ENCODE results near the gene ZSCAN31. TPM values are rescaled to one million over a fixed set of nuclear protein-coding genes. Genes with fewer than 3 reads are reported as not detected.
"Not testable (repeated sequence)": the region's sequence is repeated elsewhere in the genome, so short reads cannot be mapped to it uniquely, and the experiment has no call there.

The ZSCAN31 gene
- 10.6 and 19.7 TPM in 2 replicates for total RNA-seq

- DNase-seq (ENCODE audit: low read depth, low spot score) = peak; percentile 98
Observed at GRCh38 chr6:28335564-28336283, at the start of gene ZSCAN31. Gene ZSCAN31, minus strand, starts transcription at chr6:28336148. Its CDS starts 6,465 bp downstream, at chr6:28329683.

- DNase-seq (ENCODE audit: low read depth, low spot score) = no peak
Observed at GRCh38 chr6:28384143-28384533, 48.2 kb upstream of the ZSCAN31 start.

- DNase-seq (ENCODE audit: low read depth, low spot score) = peak; percentile 75
Observed at GRCh38 chr6:28383235-28384142, 47.5 kb upstream of the ZSCAN31 start.

GRCh38 chr6:28380381-28380780, 44.4 kb upstream of the ZSCAN31 start:
- no peak for DNase-seq (ENCODE audit: low read depth, low spot score)

DNA sequence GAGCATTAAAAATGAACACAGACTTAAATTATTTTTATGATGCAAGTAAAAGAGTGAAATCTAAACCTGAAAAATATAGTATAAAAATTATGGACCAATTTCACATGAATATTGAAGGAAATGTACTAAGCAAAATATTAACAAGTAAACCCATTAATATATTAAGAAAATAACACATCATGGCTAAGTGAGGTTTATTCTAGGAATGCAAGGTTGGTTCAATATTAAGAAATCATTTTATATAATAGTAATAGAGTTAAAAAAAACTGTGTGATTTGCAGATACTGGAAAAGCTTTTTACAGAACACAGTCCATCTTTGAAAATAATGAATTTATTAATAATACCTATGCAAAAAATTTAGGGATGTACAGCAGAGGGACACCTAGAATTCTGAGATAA, 42.7 kb upstream of the ZSCAN31 start:
- no peak for DNase-seq (ENCODE audit: low read depth, low spot score)

DNA sequence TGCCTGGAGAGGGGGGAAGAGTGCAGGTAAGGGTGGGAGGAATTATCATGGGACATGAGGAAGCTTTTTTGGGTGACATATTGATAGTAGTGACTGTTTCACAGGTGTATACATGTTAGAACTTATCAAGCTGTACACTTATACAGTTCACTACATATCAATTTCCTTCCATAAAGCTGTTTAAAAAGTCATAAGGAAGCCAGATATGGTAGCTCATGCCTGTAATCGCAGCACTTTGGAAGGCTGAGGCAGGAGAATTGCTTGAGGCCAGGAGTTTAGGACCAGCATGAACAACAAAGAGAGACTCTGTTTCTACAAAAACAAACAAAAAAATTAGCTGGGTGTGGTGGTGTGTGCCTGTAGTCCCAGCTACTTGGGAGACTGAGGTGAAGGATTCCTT, 41.9 kb upstream of the ZSCAN31 start:
- no peak for DNase-seq (ENCODE audit: low read depth, low spot score)

DNA sequence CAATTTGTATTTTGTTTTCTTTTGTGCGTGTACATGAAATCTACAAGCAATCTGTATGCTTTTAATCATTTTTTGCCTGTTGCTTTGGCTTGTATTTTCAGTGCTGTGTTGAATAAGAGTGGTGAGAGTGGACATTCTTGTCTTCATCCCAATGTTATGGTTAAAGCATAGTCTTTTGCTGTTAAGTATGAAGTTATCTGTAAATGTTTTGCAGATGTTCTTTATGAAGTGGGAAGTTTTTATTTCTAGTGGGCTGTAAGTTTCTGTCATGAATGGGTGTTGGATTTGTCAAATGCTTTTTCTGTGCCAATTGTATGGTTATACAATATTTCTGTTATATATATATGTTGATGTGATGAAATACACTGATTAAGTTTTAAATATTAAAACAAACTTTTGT, 38.0 kb upstream of the ZSCAN31 start:
- no peak for DNase-seq (ENCODE audit: low read depth, low spot score)

- no peak for DNase-seq (ENCODE audit: low read depth, low spot score)
Observed at GRCh38 chr6:28371706-28372451, 35.9 kb upstream of the ZSCAN31 start.

DNA sequence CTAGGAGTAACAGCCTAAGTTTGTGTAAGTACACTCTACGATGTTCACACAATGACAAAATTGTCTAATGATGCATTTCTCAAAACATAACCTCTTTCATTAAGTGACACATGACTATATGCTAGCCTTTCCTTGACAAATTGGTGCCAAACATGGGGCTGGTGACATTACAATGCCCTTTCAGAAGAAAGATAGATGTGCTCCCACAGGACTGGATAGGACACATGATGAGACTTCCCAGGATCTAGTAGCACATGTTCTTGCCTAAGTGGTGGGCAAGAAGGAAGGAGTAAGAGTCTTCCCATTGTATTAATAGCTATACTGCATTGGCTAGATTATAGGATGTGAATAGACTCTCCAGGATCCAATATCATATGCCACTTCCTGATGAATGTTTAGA, 35.3 kb upstream of the ZSCAN31 start:
- DNase-seq (ENCODE audit: low read depth, low spot score) = no peak

GRCh38 chr6:28370440-28370839, 34.5 kb upstream of the ZSCAN31 start:
- DNase-seq (ENCODE audit: low read depth, low spot score) = no peak

GRCh38 chr6:28369463-28369862, 33.5 kb upstream of the ZSCAN31 start:
- no peak for DNase-seq (ENCODE audit: low read depth, low spot score)

GRCh38 chr6:28368522-28368921, 32.6 kb upstream of the ZSCAN31 start:
- DNase-seq (ENCODE audit: low read depth, low spot score) = no peak

DNA sequence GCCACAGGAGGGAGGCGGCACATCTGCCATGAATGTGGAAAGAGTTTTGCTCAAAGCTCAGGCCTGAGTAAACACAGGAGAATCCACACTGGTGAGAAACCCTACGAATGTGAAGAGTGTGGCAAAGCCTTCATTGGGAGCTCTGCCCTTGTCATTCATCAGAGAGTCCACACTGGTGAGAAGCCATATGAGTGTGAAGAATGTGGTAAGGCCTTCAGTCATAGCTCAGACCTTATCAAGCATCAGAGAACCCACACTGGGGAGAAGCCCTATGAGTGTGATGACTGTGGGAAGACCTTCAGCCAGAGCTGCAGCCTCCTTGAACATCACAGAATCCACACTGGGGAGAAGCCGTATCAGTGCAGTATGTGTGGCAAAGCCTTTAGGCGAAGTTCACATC, 29.6 kb upstream of the ZSCAN31 start:
- not testable (repeated sequence) for DNase-seq (ENCODE audit: low read depth, low spot score)

DNA sequence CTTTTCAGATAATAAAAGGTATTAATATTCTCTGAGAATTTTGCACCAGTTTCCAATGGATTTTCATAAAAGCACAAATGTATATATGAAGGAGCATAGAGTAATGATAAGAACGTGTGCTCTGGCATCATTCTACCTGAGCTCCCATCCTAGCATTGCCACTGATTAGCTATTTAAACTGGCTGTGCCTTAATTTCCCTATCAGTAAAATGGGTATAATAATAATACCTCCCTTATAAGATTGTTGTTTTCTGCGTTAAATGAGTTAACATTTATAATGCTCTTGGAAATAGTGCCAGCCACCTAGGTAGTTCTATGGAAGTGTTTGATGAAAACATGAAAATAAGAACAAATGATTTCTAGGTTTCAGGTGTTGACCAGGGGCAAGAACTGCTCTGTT, 25.0 kb upstream of the ZSCAN31 start:
- DNase-seq (ENCODE audit: low read depth, low spot score) = no peak

DNA sequence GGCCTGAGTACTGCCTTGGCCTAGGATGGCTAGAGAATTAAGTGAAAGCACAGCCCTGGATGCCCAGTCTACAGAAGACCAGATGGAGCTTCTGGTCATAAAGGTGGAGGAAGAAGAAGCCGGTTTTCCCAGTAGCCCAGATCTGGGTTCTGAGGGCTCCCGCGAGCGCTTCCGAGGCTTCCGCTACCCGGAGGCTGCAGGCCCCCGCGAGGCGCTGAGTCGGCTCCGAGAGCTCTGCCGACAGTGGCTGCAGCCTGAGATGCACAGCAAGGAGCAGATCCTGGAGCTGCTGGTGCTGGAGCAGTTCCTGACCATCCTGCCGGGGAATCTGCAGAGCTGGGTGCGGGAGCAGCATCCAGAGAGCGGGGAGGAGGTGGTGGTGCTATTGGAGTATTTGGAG, 23.6 kb upstream of the ZSCAN31 start:
- not testable (repeated sequence) for DNase-seq (ENCODE audit: low read depth, low spot score)

GRCh38 chr6:28357036-28357435, 21.1 kb upstream of the ZSCAN31 start:
- DNase-seq (ENCODE audit: low read depth, low spot score) = peak; percentile 30

DNA sequence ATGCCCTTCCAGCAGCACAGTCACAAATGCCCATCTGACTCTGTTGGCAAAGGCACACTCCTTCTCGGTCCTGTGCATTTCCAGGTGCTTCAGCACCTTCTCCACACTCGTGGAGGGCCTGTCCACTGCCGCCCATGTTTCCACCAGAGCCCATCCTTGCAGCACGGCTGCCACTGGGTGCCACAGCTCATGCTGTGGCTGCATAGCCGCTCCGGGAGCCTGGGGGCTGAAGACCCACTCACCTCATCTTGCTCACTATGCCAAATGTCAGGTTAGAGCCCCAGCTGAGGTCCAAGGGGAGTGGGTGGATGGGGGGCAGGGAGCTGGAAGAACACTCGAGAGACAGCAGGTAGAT, 20.7 kb upstream of the ZSCAN31 start:
- DNase-seq (ENCODE audit: low read depth, low spot score) = no peak

DNA sequence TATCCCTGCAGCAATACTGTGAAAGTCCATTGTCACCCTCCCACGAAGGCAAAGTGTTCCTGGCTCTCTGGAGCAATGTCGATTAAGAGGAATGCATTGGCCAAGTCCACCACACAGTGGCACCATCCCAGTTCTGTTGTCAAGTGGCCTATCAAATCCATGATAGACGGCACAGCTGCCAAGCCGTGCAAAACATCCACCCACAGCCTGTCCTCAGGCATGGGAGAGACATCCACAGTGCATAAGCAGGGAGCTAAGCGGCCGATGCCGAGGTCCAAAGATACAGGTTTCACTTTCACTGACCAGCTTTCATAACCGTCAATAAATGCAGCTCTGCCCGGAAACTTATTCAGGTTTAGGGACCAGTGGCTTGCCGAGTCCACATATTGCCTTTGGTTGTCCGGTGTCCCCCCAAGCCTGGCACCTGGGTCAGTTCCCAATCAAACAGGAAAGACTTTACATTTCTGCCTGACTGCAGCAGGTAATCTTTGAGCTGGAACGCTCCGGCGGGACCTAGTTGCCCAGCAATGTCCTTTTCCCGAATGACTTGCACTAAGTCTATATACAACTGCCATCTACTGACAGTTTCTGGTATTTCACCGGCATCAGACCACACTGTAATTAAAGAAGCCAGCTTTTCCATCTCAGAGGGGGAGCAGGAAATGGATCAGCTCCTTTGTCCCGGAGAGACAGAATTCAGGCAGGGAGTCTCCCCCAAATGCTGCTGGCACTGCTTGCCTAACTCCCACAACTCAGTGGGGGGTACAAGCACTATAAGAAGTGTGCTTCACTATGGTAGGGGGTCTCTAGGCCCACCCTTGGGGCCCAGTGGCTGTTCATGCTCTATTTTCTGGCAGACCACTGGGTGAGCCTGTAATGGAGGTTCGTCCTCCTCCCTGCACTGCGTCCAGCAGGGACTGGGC, 20.1 kb upstream of the ZSCAN31 start:
- peak; percentile 72 for DNase-seq (ENCODE audit: low read depth, low spot score)

GRCh38 chr6:28354688-28355554, 19.0 kb upstream of the ZSCAN31 start:
- no peak for DNase-seq (ENCODE audit: low read depth, low spot score)

Measured in pulmonary artery endothelial cell (primary cell).